GM12873 (cell line): Measurements from ENCODE around the gene PFKP.

Experiments
- CTCF ChIP-seq: IDR thresholded peaks from 2 replicates; pipeline ENCODE4 v1.5.1; 2012; ENCODE audit warnings: low read depth, mild to moderate bottlenecking, moderate library complexity, low read length, control low read depth; ENCODE audit not compliant: insufficient read depth; ENCODE audit errors: missing control alignments

PFKP gene

GRCh38 chr10:3143366-3143765, 76.0 kb downstream of the PFKP start:
- no peak for TF ChIP-seq CTCF

GRCh38 chr10:3143791-3144434, 76.6 kb downstream of the PFKP start:
- TF ChIP-seq CTCF: no peak

GRCh38 chr10:3145366-3145765, 78.0 kb downstream of the PFKP start:
- TF ChIP-seq CTCF: no peak

DNA sequence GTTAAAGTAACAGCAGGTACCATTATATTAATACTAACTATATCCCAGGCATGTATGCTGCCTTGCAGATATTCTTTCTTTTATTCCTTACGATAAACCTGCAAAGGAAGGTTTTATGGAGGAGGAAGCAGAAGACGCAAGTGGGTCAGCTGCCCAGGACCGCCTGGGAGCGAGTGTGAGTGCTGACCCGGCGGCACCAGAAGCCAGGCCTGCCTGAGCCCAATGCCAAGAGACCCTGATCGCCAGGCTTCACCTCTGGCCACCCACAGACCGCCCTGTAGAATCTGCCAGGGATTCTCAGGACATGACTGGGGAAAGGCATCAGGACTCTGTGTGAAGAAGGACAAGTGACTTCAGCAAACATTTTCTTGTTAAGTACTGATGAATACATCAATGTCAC, 78.9 kb downstream of the PFKP start:
- TF ChIP-seq CTCF: no peak

DNA sequence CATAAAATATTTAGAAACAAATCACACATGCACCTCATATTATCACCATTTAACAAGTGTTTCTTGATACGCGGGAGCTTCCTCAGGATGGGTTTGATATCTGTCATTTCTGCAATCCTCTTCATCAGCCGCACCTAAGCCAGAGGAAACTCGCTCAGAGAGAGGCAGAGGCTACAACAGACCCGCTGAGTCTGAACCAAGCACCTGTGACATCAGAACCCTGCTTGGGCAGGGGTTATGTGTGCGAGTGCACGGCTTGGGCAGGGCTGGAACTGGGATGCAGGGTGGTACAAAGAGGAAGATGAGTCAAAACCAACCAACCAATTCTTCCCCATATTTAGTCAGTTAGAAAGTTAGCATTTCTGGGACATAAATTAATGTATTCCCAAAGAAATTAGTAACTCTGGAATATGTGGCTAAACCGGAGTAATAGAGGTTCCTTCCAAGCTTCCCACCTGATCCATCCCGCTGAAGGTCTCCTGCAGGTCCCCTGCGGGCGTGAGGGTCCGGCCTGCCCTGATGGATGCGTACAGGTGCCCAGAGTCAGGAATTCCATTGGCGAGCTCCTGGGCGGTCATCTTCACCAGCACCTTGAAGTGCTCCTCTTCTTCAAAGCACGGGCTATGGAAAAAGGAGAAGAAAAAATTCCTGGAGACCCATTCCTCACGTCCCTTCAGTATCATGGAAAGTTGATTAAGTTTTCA, 79.9 kb downstream of the PFKP start:
- TF ChIP-seq CTCF: no peak

DNA sequence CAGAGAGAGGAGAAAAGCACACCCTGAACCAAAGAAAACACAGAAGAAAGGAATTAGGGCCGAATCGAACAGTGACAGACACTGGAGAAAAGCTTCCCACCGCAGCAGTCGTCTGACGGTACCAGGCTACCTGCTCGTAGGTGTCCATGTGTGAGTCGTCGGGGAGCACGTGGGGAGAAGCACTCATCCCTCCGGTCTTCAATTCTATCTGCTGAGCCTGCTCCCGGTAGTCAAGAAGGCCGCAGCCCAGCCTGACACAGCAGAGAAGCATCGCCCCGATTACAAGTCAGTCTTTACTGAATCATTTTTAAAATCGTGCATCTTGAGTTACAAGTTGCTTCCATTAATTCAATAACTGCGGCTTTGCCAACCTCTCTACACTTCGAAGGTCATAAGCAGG, 80.7 kb downstream of the PFKP start:
- TF ChIP-seq CTCF: no peak

DNA sequence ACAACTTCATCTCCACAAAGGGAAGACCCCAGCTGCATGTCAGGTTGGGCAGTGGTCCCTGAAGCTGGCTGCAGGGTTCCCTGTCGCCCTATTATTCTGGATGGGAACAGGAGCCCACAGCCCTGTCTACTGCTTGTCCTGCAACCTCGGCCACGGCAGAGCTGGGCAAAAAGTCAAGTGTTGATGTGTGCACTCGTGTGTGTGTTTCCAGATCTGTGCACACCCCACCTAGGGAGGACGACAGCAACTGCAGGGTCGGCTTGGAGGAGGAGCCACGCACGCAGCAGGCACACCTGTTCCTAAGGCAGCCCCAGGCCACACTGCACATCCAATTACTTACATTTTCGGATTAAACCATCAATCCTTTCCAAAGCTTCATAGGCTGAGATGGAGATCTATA, 81.6 kb downstream of the PFKP start:
- no peak for TF ChIP-seq CTCF
